ENCODE data around the gene TRIM33.

- no peak for TF ChIP-seq CTCF (IDR thresholded peaks at IDR 0.05; ENCODE audit: low read length)
- no peak for TF ChIP-seq EZH2 (optimal IDR thresholded peaks at IDR 0.05; ENCODE audit: low read depth, low read length)
- no peak for TF ChIP-seq EZH2phosphoT487 (IDR thresholded peaks at IDR 0.05; ENCODE audit: low read length)
Observed at GRCh38 chr1:114512595-114513280, 1.7 kb upstream of the TRIM33 start.

Data from MM.1S (cell line).